ENCODE results near the gene SENP3. TPM values are rescaled to one million over a fixed set of nuclear protein-coding genes. Genes with fewer than 3 reads are reported as not detected.

SENP3 gene
- total and polyA plus RNA-seq, 8 donors: 22.0 to 78.6 (median 51.5) TPM

- 0 to 1% (median 1%) methylated on average over 39 to 73 of the region's 73 CpGs for WGBS, 5 donors
- Histone ChIP-seq H3K4me1 (peaks cover 31 to 53% (median 41%) of the 10 kb centered on the region in 4 donors), H3K27ac (peak overlapping the region; percentile 97 to 100 (median 99)), H3K9me3 (no peaks in the 10 kb centered on the region), H3K4me3 (peak overlapping the region; percentile 94 to 100 (median 99)), H3K27me3 (no peaks in the 10 kb centered on the region), H3K36me3 (peaks cover 43 to 79% (median 72%) of the 10 kb centered on the region in 4 donors)
- TF ChIP-seq EP300 (IDR thresholded peaks at IDR 0.05): no peak
- TF ChIP-seq POLR2A (IDR thresholded peaks at IDR 0.05): peak in 2 of 4 donors; percentile 97
- TF ChIP-seq POLR2AphosphoS5 (IDR thresholded peaks at IDR 0.05): peak; percentile 85 to 100 (median 99)
- TF ChIP-seq CTCF (IDR thresholded peaks at IDR 0.05): peak in 1 of 7 experiments; percentile 24
- DNase-seq: peak; percentile 100
- intact Hi-C loops (cut with DNase I; ENCODE audit: low total_unique reads): no loop called here
Measured at GRCh38 chr17:7572588-7573323, 11.0 kb downstream of the SENP3 start.

- peak overlapping the region; percentile 97 to 100 (median 99) for H3K27ac ChIP-seq
- intact Hi-C loops (cut with DNase I; ENCODE audit: low total_unique reads): no loop called here
- H3K4me1 ChIP-seq: peaks cover 31 to 60% (median 44%) of the 10 kb centered on the region in 4 donors
- no peaks in the 10 kb centered on the region for H3K9me3 ChIP-seq
- peak overlapping the region; percentile 94 to 100 (median 99) for H3K4me3 ChIP-seq
- peaks cover 50 to 82% (median 75%) of the 10 kb centered on the region in 4 donors for H3K36me3 ChIP-seq
- TF ChIP-seq EP300 (IDR thresholded peaks at IDR 0.05): no peak
- TF ChIP-seq POLR2AphosphoS5 (IDR thresholded peaks at IDR 0.05): peak; percentile 73 to 90 (median 82)
- TF ChIP-seq POLR2A (IDR thresholded peaks at IDR 0.05): no peak
- TF ChIP-seq CTCF (IDR thresholded peaks at IDR 0.05): no peak
- peak; percentile 86 to 97 for DNase-seq
- WGBS, 5 donors: 0 to 1% (median 0%) methylated on average over 38 to 71 of the region's 71 CpGs
- H3K27me3 ChIP-seq: no peaks in the 10 kb centered on the region
Measured at GRCh38 chr17:7573324-7574080, 11.8 kb downstream of the SENP3 start.

GRCh38 chr17:7574176-7574953 is 12.6 kb downstream of the SENP3 start:
- H3K4me1 ChIP-seq: peaks cover 39 to 69% (median 53%) of the 10 kb centered on the region in 4 donors
- H3K36me3 ChIP-seq: peaks cover 55 to 81% (median 75%) of the 10 kb centered on the region in 4 donors
- no peak for DNase-seq
- H3K27me3 ChIP-seq: no peaks in the 10 kb centered on the region
- WGBS, 5 donors: 11 to 25% (median 16%) methylated on average over 14 to 15 of the region's 15 CpGs
- no peaks in the 10 kb centered on the region for H3K9me3 ChIP-seq
- peak overlapping the region; percentile 97 to 100 (median 99) for H3K27ac ChIP-seq
- no peak for TF ChIP-seq POLR2A (IDR thresholded peaks at IDR 0.05)
- peak in 1 of 3 donors; percentile 7 for TF ChIP-seq POLR2AphosphoS5 (IDR thresholded peaks at IDR 0.05)
- H3K4me3 ChIP-seq: peak overlapping the region; percentile 94 to 100 (median 99)
- intact Hi-C loops (cut with DNase I; ENCODE audit: low total_unique reads): no loop called here

- Histone ChIP-seq H3K36me3 (peaks cover 55 to 71% (median 64%) of the 10 kb centered on the region in 4 donors), H3K4me3 (peak overlapping the region in 2 of 4 donors; percentile 94 to 98), H3K27ac (peak overlapping the region in 4 of 5 donors; percentile 28 to 99 (median 76)), H3K4me1 (peaks cover 48 to 80% (median 64%) of the 10 kb centered on the region in 4 donors), H3K9me3 (no peaks in the 10 kb centered on the region), H3K27me3 (no peaks in the 10 kb centered on the region)
- intact Hi-C loops (cut with DNase I; ENCODE audit: low total_unique reads): no loop called here
- DNase-seq: no peak
- TF ChIP-seq EP300 (IDR thresholded peaks at IDR 0.05): no peak
- 43 to 64% (median 59%) methylated on average over 1 of the region's 1 CpG for WGBS, 5 donors
Measured at GRCh38 chr17:7575481-7575883, 13.8 kb downstream of the SENP3 start.
